Gastroesophageal sphincter (tissue), 4 donors: ENCODE measurements around the gene ACAP3. TPM values are rescaled to one million over a fixed set of nuclear protein-coding genes. Genes with fewer than 3 reads are reported as not detected.
"Not testable (repeated sequence)": the region's sequence is repeated elsewhere in the genome, so short reads cannot be mapped to it uniquely, and the experiment has no call there.

Experiments
- ATAC-seq: fragments of 150-250 bp; one replicate; pipeline ENCODE4 v1.9.1; 2016; ENCODE audit warnings: mild to moderate bottlenecking, moderate library complexity
- H3K27ac ChIP-seq, 4 donors: fragments of 200-600 bp; sonication (generic) in 3 of 4; 1 replicate in 3 of 4; 2 replicates in 1 of 4; pipeline ENCODE4 v1.5.1; 2016 to 2019
- H3K27me3 ChIP-seq: fragments of 200-600 bp; sonication (generic); one replicate; pipeline ENCODE4 v1.5.1; 2019
- H3K36me3 ChIP-seq, 2 donors: fragments of 200-600 bp; sonication (generic); one replicate each; pipeline ENCODE4 v1.5.1; 2019; ENCODE audit warnings: control low read depth in 1 of 2
- H3K4me1 ChIP-seq, 3 donors: fragments of 200-600 bp; sonication (generic); 1 replicate in 2 of 3; 2 replicates in 1 of 3; pipeline ENCODE4 v1.5.1; 2016 to 2019; ENCODE audit warnings: control low read depth in 2 of 3
- H3K4me3 ChIP-seq, 2 donors: fragments of 200-600 bp; sonication (generic); one replicate each; pipeline ENCODE4 v1.5.1; 2019; ENCODE audit warnings: mild to moderate bottlenecking in 1 of 2, moderate library complexity in 1 of 2
- H3K9me3 ChIP-seq, 3 donors: fragments of 200-600 bp; sonication (generic); one replicate each; pipeline ENCODE4 v1.5.1; 2017 to 2019; ENCODE audit warnings: control low read depth in 2 of 3
- CTCF ChIP-seq, 4 experiments: fragments of 200-600 bp in 2 of 4; fragments of 450-650 bp in 2 of 4; sonication (generic) in 1 of 4; IDR thresholded peaks; one replicate each; pipeline ENCODE4 v1.5.1; 2017 to 2019; ENCODE audit warnings: antibody characterized with exemption in 4 of 4, mild to moderate bottlenecking in 2 of 4, moderate library complexity in 2 of 4
- EP300 ChIP-seq: sonication (generic); formaldehyde crosslinking; IDR thresholded peaks from one replicate; pipeline ENCODE4 v1.6.1; 2017; ENCODE audit warnings: antibody characterized with exemption, mild to moderate bottlenecking
- POLR2A ChIP-seq, 2 donors: fragments of 450-650 bp; IDR thresholded peaks; one replicate each; pipeline ENCODE4 v1.6.1; 2017; ENCODE audit warnings: antibody characterized with exemption in 2 of 2, mild to moderate bottlenecking in 2 of 2, moderate library complexity in 1 of 2
- POLR2AphosphoS5 ChIP-seq: sonication (generic); formaldehyde crosslinking; IDR thresholded peaks from one replicate; pipeline ENCODE4 v1.6.1; 2017; ENCODE audit warnings: antibody characterized with exemption
- WGBS, 2 donors: methylation state at CpG; one replicate each; pipeline ENCODE4 v1.1.5; 2018; ENCODE audit warnings: low coverage in 1 of 2; 5-methylcytosine and 5-hydroxymethylcytosine counted together
- total RNA-seq, 4 donors: library from RNA; depleted of rRNA; stranded (reverse); fragments of >200 nt; gene quantifications; one replicate each; pipeline ENCODE4 v1.1.0, GENCODE V29; 2016

The ACAP3 gene
- total RNA-seq, 4 donors from 2014 or later = 35.6 to 74.7 (median 50.2) TPM

DNA sequence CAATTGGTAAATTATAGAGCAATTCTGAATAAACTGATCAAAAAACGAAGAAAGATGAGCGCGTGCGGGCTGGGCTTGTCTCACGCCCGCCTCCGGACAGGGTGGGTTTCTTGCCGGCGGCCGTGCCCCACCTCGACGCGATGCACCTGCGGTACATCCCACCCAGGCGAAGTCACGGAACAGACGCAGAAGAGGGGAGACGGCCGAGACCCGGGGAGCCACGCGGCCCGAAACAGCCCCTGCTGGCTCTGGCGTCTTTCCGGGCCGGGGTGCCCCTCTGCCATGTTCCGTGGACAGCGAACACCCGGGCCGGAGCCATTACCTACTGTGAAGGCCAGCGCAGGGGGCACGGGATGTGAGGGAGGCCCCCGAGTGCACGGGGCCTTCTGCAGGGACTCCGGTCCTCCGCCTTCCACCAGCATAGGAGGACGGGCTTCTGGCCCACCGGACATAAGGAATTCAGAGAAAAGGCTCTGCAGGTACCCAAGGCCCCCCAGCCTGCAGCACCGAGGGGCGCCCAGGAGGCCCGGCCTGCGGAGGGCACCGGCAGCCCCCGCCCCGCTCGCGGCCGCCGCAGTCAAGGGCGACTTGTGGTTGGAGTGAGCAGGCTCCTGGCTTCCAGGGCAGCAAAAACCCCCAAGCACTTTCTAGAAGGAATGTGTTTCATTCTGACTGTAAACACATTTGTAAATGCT, 53.6 kb downstream of the ACAP3 start:
- WGBS, 2 donors = 87 to 94% methylated on average over 6 to 11 of the region's 50 CpGs
- Histone ChIP-seq H3K4me1 (no peaks in the 10 kb centered on the region), H3K4me3 (no peak overlapping the region), H3K27me3 (no peaks in the 10 kb centered on the region), H3K36me3 (peaks cover 0 to 85% of the 10 kb centered on the region in 2 donors), H3K27ac (no peak overlapping the region), H3K9me3 (no peaks in the 10 kb centered on the region)
- TF ChIP-seq EP300 = no peak
- no peak for TF ChIP-seq POLR2AphosphoS5
- TF ChIP-seq POLR2A (IDR thresholded peaks at IDR 0.05) = no peak
- ATAC-seq = no peak

- peaks cover 0 to 77% of the 10 kb centered on the region in 2 donors for H3K36me3 ChIP-seq
- 90% methylated on average over 2 of the region's 12 CpGs; no CpG with 5 or more reads in 1 of the 2 donors for WGBS, 2 donors
- no peak for TF ChIP-seq POLR2A (IDR thresholded peaks at IDR 0.05)
- TF ChIP-seq POLR2AphosphoS5 = no peak
- no peak for TF ChIP-seq EP300
- no peak for TF ChIP-seq CTCF (IDR thresholded peaks at IDR 0.05)
Measured at GRCh38 chr1:1253314-1253713, 54.4 kb downstream of the ACAP3 start.

GRCh38 chr1:1250786-1251284, 56.9 kb downstream of the ACAP3 start:
- Histone ChIP-seq H3K4me1 (peaks cover 0 to 15% (median 0%) of the 10 kb centered on the region in 3 donors), H3K4me3 (no peak overlapping the region), H3K36me3 (peaks cover 0 to 54% of the 10 kb centered on the region in 2 donors), H3K27ac (no peak overlapping the region), H3K27me3 (peaks cover 28% of the 10 kb centered on the region), H3K9me3 (no peaks in the 10 kb centered on the region)
- TF ChIP-seq CTCF (IDR thresholded peaks at IDR 0.05) = no peak
- TF ChIP-seq EP300 = no peak
- TF ChIP-seq POLR2A (IDR thresholded peaks at IDR 0.05) = no peak
- TF ChIP-seq POLR2AphosphoS5 = no peak
- no peak for ATAC-seq
- 83% methylated on average over 2 of the region's 16 CpGs; no CpG with 5 or more reads in 1 of the 2 donors for WGBS, 2 donors

More at GRCh38 chr1:1253314-1253713, 54.4 kb downstream of the ACAP3 start:
- H3K4me1 ChIP-seq = no peaks in the 10 kb centered on the region
- H3K4me3 ChIP-seq = no peak overlapping the region
- peaks cover 4% of the 10 kb centered on the region for H3K27me3 ChIP-seq
- no peak for ATAC-seq
- H3K9me3 ChIP-seq = no peaks in the 10 kb centered on the region
- H3K27ac ChIP-seq = no peak overlapping the region

- H3K4me3 ChIP-seq, H3K9me3 ChIP-seq, H3K27ac ChIP-seq, ATAC-seq: not testable (repeated sequence)
- peaks cover 0 to 16% (median 0%) of the 10 kb centered on the region in 3 donors for H3K4me1 ChIP-seq
- WGBS, 2 donors = 80 to 100% methylated on average over 1 of the region's 21 CpGs
- H3K27me3 ChIP-seq = peaks cover 39% of the 10 kb centered on the region
- H3K36me3 ChIP-seq = peaks cover 0 to 39% of the 10 kb centered on the region in 2 donors
Measured at GRCh38 chr1:1248009-1248913, 59.5 kb downstream of the ACAP3 start.

GRCh38 chr1:1247341-1247913, 60.3 kb downstream of the ACAP3 start:
- H3K27me3 ChIP-seq = peaks cover 39% of the 10 kb centered on the region
- H3K9me3 ChIP-seq = no peaks in the 10 kb centered on the region
- TF ChIP-seq CTCF (IDR thresholded peaks at IDR 0.05) (no peak), POLR2A (IDR thresholded peaks at IDR 0.05) (no peak), EP300 (no peak), POLR2AphosphoS5 (no peak)
- WGBS, 2 donors = no CpG with 5 or more reads among the region's 25 CpGs
- no peak overlapping the region for H3K27ac ChIP-seq
- no peak for ATAC-seq
- H3K4me3 ChIP-seq = no peak overlapping the region
- peaks cover 0 to 39% of the 10 kb centered on the region in 2 donors for H3K36me3 ChIP-seq
- peaks cover 0 to 16% (median 0%) of the 10 kb centered on the region in 3 donors for H3K4me1 ChIP-seq
